OCI-LY3 (cell line): Measurements from ENCODE around the gene PLA2G4C.

Experiments
- H2AFZ ChIP-seq: fragments of 200-600, 300-600 bp; shearing (Covaris generic); 2 replicates; pipeline ENCODE4 v1.6.0; 2014; ENCODE audit warnings: antibody characterized with exemption, low read depth, low read length
- H3K27ac ChIP-seq: fragments of 200-600, 300-600 bp; sonication (generic); 2 replicates; pipeline ENCODE4 v1.5.1; 2014; ENCODE audit warnings: mild to moderate bottlenecking, low read length, moderate library complexity, mixed read lengths
- H3K27me3 ChIP-seq: fragments of 200-600, 300-600 bp; sonication (generic); 2 replicates; pipeline ENCODE4 v1.6.1; 2014; ENCODE audit warnings: low read depth, low read length, mixed read lengths
- H3K36me3 ChIP-seq: fragments of 200-600, 300-600 bp; sonication (generic); replicated peaks from 2 replicates; pipeline ENCODE3; 2014; ENCODE audit warnings: low read depth, low read length, mixed read lengths
- H3K4me1 ChIP-seq: fragments of 300-600, 200-600 bp; sonication (generic); 2 replicates; pipeline ENCODE4 v1.6.1; 2014; ENCODE audit warnings: low read length, mixed read lengths
- H3K4me2 ChIP-seq: fragments of 200-600, 300-600 bp; sonication (generic); 2 replicates; pipeline ENCODE4 v1.6.1; 2014; ENCODE audit warnings: low read length, mixed read lengths
- H3K4me3 ChIP-seq: fragments of 300-600, 200-600 bp; sonication (generic); 2 replicates; pipeline ENCODE4 v1.5.1; 2014; ENCODE audit warnings: antibody characterized with exemption, mild to moderate bottlenecking, low read length, moderate library complexity
- H3K79me2 ChIP-seq: fragments of 300-600, 200-600 bp; shearing (Covaris generic); 2 replicates; pipeline ENCODE4 v1.6.1; 2014; ENCODE audit warnings: mild to moderate bottlenecking, low read length, mixed read lengths
- H3K9ac ChIP-seq: fragments of 300-600, 200-600 bp; shearing (Covaris generic); 2 replicates; pipeline ENCODE4 v1.6.0; 2014; ENCODE audit warnings: mild to moderate bottlenecking, low read length, moderate library complexity
- H3K9me3 ChIP-seq: fragments of 200-600, 300-600 bp; shearing (Covaris generic); 2 replicates; pipeline ENCODE4 v1.6.1; 2014; ENCODE audit warnings: low read length, mixed read lengths; ENCODE audit not compliant: insufficient read depth
- H4K20me1 ChIP-seq: fragments of 200-600, 300-600 bp; sonication (generic); 2 replicates; pipeline ENCODE4 v1.6.1; 2016; ENCODE audit warnings: low read length, mixed read lengths; ENCODE audit not compliant: insufficient read depth
- EZH2phosphoT487 ChIP-seq: fragments of 200-600 bp; shearing (Covaris generic); IDR thresholded peaks from 2 replicates; pipeline ENCODE4 v1.6.1; 2018; ENCODE audit warnings: antibody characterized with exemption, mixed run types, low read depth
- TF ChIP-seq, protein P1 (sequence below): fragments of 200-600, 300-600 bp; sonication (generic); IDR thresholded peaks from 2 replicates; pipeline ENCODE4 v1.5.1; 2014; ENCODE audit warnings: antibody characterized with exemption, low read length, low read depth

Gene PLA2G4C

GRCh38 chr19:48113190-48113917, 2.7 kb upstream of the PLA2G4C start:
- Histone ChIP-seq H3K27ac (no peak overlapping the region), H3K4me2 (no peak overlapping the region), H3K36me3 (peaks cover 16% of the 10 kb centered on the region), H3K27me3 (no peaks in the 10 kb centered on the region), H3K9me3 (no peaks in the 10 kb centered on the region), H3K4me1 (peaks cover 14% of the 10 kb centered on the region), H3K4me3 (no peak overlapping the region), H3K9ac (no peak overlapping the region), H2AFZ (no peak overlapping the region), H3K79me2 (no peaks in the 10 kb centered on the region), H4K20me1 (no peaks in the 10 kb centered on the region)
- no peak for TF ChIP-seq EZH2phosphoT487

DNA sequence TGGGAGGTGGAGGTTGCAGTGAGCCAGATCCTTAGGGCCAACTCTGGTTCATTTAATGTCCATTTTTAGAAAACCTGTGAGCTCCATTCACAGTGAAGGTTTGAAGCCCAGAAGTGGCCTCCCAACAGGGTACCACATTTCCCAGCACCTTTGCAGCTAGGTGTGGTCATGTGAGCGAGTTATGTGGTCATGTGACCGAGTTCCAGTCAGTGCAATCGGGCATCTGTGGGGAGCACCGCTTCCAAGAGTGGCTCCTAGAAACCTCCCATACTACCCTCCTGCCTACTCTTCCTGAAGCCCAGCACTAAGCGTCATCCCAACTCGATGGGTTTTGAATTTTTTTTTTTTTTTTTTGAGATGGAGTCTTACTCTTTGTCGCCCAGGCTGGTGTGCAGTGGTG, 663 bp upstream of the PLA2G4C start:
- TF ChIP-seq EZH2phosphoT487: no peak
- TF ChIP-seq, protein P1, sequence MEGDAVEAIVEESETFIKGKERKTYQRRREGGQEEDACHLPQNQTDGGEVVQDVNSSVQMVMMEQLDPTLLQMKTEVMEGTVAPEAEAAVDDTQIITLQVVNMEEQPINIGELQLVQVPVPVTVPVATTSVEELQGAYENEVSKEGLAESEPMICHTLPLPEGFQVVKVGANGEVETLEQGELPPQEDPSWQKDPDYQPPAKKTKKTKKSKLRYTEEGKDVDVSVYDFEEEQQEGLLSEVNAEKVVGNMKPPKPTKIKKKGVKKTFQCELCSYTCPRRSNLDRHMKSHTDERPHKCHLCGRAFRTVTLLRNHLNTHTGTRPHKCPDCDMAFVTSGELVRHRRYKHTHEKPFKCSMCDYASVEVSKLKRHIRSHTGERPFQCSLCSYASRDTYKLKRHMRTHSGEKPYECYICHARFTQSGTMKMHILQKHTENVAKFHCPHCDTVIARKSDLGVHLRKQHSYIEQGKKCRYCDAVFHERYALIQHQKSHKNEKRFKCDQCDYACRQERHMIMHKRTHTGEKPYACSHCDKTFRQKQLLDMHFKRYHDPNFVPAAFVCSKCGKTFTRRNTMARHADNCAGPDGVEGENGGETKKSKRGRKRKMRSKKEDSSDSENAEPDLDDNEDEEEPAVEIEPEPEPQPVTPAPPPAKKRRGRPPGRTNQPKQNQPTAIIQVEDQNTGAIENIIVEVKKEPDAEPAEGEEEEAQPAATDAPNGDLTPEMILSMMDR: no peak
- Histone ChIP-seq H3K4me2 (peak overlapping the region; percentile 85), H3K36me3 (peaks cover 8% of the 10 kb centered on the region), H3K27me3 (no peaks in the 10 kb centered on the region), H3K79me2 (no peaks in the 10 kb centered on the region), H3K27ac (no peak overlapping the region; the same call in 1 of the 2 replicates), H3K9me3 (no peaks in the 10 kb centered on the region), H3K4me1 (peaks cover 12% of the 10 kb centered on the region), H3K4me3 (peak overlapping the region; percentile 95; the same call in 1 of the 2 replicates), H3K9ac (0 out of 2 replicates have a peak overlapping the region, but pooled peaks have one; percentile 94), H2AFZ (no peak overlapping the region; the same call in 1 of the 2 replicates), H4K20me1 (no peaks in the 10 kb centered on the region)

- Histone ChIP-seq H3K4me2 (no peak overlapping the region), H3K9ac (no peak overlapping the region), H4K20me1 (no peaks in the 10 kb centered on the region), H3K4me1 (peaks cover 12% of the 10 kb centered on the region), H3K9me3 (no peaks in the 10 kb centered on the region), H2AFZ (no peak overlapping the region), H3K27me3 (no peaks in the 10 kb centered on the region), H3K79me2 (no peaks in the 10 kb centered on the region), H3K27ac (no peak overlapping the region), H3K4me3 (no peak overlapping the region), H3K36me3 (peaks cover under 1% of the 10 kb centered on the region)
- no peak for TF ChIP-seq EZH2phosphoT487
- TF ChIP-seq, protein P1: no peak
Measured at GRCh38 chr19:48108997-48109782, 1.4 kb downstream of the PLA2G4C start.

- Histone ChIP-seq H2AFZ (no peak overlapping the region), H3K4me1 (peaks cover 5% of the 10 kb centered on the region; the same call in 1 of the 2 replicates), H3K4me2 (no peak overlapping the region), H3K9ac (no peak overlapping the region), H3K9me3 (no peaks in the 10 kb centered on the region), H3K79me2 (no peaks in the 10 kb centered on the region), H3K27me3 (no peaks in the 10 kb centered on the region), H3K4me3 (no peak overlapping the region), H4K20me1 (no peaks in the 10 kb centered on the region), H3K36me3 (no peaks in the 10 kb centered on the region), H3K27ac (no peak overlapping the region)
- TF ChIP-seq EZH2phosphoT487: no peak
- TF ChIP-seq, protein P1: no peak
Measured at GRCh38 chr19:48103922-48104321, 6.7 kb downstream of the PLA2G4C start.
